Cardiac septum (tissue), 1 donor: Measurements from ENCODE around the gene C10orf71. TPM values are rescaled to one million over a fixed set of nuclear protein-coding genes. Genes with fewer than 3 reads are reported as not detected.

ENCODE experiments used
- DNase-seq: peaks from one replicate; pipeline ENCODE4 v3.0.0-alpha.2; 2020; ENCODE audit warnings: low spot score
- intact Hi-C: fragments of 100-400 bp; cut with DNase I; formaldehyde crosslinking; loops from one replicate; pipeline ENCODE4 v1.14.0; 2022
- long read RNA-seq: library from polyadenylated mRNA; unstranded; transcript quantifications from one replicate; pipeline ENCODE4 v2.0.0, GENCODE V29; 2021
- total RNA-seq: library from RNA; stranded (reverse); fragmentation: NEBNext Ultra II Directional; extraction: Animal tissue kit (Norgen Biotek cat#: 25700); gene quantifications from one replicate; pipeline ENCODE4 v1.2.1, GENCODE V29; 2021
- donor health status: DM: no; HTN: no; CAD: no.

Gene C10orf71, protein sequence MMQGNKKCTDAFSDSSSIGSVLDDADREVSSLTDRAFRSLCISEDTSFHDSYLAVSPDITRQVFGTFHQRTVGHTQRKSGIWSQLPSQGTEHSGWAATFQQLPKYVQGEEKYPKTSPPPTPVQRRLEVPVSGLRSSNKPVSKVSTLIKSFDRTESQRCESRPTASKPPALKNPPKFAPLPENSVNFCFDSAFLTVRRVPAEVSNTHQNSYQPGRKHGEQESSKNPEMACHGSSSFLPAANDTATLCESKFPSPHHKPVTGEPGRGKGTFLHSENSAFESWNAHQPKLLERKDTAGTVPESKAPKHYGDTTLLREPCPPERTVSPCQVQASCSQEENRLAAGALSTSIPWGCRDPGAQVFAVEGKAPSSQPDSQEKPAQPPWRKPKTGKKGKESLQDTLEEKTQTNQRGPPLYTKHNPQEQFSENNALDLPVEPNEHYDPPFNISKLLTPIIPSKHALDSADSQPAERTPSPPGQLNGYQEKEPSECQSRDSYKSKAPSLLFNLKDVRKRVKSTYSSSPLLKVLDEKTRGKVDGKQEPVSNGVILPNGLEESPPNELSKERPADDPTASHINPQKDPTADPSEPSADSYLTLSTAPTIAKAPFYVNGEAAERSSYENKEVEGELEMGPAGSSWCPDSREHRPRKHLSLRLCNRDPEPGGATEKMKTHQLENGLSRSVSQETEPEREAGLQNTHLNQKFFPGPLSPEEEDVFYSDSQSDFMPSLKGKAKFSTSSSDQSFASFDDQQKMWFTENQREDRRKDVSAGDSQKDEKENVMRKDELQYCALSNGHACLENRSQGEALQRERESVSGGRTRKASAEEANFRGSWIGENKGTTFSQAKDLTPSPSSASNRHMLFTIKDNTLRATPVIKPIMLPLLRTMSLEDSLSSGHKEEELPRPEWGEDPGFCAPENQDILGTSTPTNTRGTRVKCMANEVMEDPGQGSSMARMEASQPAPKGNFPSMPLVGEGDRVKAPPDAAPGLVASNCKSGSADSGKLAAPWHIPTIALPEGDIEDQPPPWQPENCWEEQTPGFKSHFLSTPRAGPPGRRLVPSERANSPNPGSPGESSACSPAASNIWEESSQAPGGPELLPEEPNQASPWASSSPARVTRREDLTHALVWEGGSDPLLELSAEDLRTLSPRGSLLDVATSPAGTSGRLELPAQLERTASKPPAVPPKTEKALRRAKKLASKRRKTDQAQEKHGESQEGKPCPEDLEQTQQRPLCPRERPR (N-terminal part only)
- 163 TPM for total RNA-seq
- long read RNA-seq, full-length matches to known transcripts: 8 of 79 reads
- long read RNA-seq, partial matches to known transcripts: 4 of 79 reads
- long read RNA-seq, other reads (novel, unspliced or antisense): 67 of 79 reads

DNA sequence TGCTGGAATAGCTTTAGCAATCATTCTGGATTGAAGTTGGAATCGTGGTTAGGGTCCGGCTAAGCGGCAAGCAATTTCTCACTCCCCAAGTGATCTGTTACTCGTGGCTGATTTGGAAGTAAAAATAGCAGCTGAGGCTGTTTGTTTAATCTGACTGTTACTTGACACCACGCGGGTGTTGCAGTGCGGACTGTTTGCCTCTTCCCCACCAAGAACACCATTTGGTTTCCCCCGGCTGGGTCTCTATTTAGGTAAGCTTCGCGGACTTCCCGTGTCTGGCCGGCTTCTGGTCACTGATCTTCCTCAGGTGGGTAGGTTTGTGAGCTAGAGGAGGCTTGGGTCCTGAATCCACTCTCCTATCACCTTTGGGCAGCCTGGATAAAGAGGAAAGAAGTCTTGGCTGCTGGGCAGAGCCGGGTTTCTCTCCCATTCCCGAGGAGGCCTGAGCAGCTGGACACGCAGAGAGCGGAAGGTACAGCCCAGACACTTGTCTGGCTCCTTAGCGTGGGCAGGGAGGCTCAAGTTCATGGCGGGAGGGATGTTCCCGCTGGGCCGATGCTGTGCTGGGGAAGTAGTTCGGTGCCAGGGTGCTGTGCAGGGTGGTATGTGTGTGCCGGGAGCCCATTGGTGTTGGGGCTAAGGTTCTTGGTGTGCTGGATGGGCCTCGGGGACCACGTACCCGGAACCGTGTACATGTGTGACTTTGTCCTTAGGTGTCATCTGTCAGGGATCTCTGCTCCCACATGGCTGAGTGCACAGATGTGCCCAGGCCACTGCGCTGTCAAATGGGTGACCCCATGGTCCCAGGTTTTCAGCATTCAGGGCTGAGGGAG, at the start of gene C10orf71:
TSS of gene C10orf71 (plus strand) at position 188 of the 833 bp plus-strand sequence. CDS start 23,376 bp downstream, outside the sequence.
- intact Hi-C loops: loop anchor here (1.0 to 5.0 kb wide), 3 partner anchors 16 to 72 kb away; no protein-coding TSS in a partner anchor
- DNase-seq: peak; percentile 73

DNA sequence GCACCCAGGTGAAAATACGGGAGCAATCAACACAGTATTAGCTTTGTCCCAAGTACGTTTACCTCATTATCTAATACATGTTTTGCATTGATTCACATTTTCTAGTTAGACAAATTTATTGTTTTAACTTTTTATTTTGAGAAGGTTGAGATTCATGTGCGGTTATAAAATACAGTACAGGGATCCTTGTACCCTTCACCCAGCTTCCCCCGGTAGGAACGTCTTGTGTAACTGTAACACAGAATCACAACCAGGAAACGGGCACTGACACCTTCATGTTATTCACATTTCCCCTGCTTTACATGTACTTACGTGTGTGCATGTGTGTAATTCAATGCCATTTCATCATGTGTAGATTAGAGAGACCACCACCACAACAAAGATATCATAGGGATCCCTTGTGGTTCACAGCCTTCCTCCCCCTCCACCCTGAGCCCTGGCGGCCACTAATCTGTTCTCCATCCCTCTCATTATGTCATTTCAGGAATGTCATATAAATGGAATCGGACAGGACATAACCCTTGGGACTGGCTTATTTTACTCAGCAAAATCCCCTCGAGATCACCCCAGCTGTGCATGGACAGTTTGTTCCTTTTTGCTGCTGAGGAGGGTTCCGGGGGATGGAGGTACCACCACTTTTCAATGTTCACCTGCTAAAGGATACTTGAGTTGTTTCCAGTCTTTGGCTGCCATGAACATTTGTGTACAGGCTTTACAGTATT, 46.5 kb upstream of the C10orf71 start:
- intact Hi-C loops: no loop called here
- DNase-seq: no peak

DNA sequence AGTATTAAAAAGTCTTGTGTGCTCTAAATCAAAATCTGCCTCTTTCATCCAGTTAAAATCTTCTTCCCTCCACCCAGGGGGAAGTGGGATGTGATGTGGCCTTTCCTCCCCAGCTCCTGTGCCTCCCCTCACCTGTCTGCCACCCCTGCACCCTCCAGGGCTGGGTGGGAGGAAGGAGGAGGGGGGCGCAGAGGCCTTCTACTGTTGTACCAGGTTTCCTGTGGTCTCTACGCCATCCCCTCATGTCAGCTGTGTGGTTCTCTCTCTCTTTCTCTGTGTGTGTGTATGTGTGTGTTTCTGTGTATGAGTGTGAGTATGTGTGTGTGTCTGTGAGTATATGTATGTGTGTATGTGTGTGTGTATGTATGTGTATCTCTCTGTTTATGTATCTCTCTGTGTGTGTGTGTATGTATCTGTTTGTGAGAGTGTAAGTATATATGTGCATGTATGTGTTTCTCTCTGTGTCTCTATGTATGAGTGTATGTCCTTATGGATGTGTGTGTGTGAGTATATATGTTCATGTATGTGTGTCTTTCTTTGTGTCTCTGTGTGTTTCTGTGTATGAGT, 45.5 kb upstream of the C10orf71 start:
- DNase-seq: no peak
- intact Hi-C loops: no loop called here

DNA sequence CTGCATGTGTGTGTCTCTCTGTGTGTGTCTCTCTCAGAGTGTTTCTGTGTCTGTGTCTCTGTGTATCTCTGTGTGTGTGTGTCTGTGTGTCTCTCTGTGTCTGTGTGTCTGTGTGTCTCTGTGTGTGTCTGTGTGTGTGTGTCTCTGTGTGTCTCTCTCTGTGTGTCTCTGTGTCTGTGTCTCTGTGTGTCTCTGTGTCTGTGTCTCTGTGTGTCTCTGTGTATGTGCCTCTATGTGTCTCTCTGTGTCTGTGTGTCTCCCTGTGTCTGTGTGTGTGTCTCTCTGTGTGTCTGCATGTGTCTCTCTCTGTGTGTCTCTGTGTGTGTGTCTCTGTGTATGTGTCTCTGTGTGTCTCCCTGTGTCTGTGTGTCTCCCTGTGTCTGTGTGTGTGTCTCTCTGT, 44.8 kb upstream of the C10orf71 start:
- intact Hi-C loops: no loop called here

DNA sequence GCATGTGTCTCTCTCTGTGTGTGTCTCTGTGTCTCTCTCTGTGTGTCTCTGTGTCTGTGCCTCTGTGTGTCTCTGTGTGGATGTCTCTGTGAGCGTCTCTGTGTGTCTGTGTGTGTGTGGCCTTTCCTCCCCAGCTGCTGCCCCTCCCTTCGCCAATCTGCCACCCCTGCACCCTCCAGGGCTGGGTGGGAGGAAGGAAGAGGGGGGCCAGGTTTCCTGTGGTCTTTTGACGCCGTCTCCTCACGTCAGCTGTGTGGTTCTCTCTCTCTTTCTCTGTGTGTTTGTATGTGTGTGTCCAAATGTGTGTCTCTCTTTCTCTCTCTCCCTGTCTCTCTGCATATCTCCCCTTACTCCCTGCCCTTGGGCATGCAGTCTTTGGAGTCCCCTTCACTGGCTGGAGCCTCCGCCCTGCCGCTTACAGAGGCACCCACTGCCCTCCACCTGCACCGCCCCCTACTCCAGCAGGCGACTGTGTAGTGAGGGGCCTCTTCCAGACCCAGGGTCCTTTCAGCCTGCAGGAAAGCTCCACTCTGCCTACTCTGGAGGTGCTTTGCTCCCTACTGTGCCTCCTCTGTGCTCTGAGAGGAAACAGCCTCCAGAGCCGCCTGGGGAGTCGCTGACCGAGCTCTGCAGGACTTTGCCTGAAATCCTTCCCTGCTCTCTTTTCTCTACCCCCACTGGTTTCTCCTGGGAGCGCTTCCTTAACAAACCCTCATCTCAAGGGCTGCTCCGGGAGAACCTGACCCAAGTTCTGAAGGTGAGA, 44.2 kb upstream of the C10orf71 start:
- no peak for DNase-seq
- intact Hi-C loops: no loop called here

More for the DNA sequence above, 44.8 kb upstream of the C10orf71 start:
- DNase-seq: no peak

DNA sequence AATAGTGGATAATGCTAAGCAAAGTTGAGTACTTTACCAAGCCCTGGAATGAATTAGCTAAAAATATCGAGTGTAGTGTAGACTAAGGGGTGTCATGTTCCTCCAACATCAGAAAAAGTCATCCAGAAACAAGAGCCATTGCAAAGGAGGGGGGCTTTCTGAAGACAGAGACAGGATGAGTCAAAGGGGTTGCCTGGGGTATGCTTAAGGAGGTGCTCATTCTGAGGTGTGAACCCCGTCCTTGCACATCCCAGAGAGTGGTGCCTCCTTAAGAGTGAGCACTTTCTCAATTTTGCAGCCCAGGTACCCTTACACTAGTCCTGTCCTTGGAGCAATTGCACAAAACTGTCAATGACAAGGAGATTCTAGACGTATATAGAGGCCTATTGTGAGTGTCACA, 43.1 kb upstream of the C10orf71 start:
- intact Hi-C loops: no loop called here
- DNase-seq: no peak

DNA sequence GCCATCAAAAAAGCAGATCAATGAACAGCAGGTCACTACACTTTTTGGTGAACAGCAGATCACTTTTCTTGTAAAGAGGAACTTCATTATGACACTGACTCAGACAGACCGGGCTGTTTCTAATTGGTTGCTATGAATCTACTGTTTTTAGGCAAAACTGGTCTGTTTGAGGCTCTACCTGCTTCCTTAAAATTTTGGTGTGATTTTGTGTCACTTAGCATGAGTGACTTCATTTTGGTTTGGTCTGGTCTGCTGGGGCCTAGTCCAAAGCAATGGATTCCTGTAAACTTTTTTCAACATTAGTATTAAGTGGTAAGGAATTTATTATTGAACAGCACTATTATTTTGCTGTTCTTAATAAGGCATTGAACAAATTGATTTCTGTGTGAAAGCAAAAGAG, 41.8 kb upstream of the C10orf71 start:
- DNase-seq: no peak
- intact Hi-C loops: no loop called here

DNA sequence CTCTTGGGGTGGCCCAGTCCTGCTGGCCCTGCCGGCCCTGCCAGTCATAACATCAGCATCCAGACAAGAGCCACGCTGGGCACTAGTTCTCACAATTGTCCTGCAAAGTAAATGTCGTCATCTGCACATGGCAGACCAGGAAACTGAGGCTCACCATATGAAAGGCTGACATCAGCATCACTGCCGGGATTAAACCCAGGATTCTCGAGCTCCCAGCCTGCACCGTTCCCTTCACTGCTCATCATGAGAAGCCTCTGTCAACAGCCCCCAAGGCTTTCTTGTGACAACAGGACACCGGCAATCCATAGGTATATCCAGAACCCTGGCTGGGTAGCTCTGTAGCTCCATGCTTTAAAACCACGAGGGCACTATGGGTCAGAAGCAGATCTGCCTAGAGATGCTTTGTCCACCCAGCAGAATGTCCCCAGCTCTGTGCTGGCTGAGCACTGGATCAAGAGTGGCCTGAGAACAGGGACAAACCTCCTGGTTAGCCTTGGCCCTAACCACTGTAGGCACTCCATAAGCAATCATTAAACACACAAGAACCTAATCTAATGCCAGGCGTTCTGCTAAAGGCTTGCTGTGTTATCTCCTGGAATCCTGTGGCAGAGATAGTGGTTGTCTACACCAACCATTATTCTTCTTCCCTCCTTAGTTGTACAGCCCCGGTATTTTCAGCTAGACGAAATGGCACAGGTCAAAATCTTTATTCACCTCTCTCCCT, 41.2 kb upstream of the C10orf71 start:
- intact Hi-C loops: no loop called here
- no peak for DNase-seq

DNA sequence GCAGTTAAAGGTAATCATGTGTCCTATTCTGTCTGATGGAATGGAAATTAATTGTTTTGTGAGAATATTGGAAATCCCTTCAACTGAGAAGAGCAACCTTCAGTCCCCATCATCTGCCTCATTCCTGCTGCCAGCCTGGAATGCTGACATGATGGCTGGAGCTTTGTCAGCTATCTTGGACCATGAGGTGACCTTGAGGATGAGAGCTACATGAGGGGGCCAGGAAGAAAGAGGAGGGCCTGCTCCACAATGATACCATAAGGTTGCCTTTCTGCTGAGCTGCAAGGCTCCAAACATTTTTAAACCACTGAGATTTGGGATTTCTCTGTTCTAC, 40.7 kb upstream of the C10orf71 start:
- intact Hi-C loops: no loop called here
- DNase-seq: no peak

DNA sequence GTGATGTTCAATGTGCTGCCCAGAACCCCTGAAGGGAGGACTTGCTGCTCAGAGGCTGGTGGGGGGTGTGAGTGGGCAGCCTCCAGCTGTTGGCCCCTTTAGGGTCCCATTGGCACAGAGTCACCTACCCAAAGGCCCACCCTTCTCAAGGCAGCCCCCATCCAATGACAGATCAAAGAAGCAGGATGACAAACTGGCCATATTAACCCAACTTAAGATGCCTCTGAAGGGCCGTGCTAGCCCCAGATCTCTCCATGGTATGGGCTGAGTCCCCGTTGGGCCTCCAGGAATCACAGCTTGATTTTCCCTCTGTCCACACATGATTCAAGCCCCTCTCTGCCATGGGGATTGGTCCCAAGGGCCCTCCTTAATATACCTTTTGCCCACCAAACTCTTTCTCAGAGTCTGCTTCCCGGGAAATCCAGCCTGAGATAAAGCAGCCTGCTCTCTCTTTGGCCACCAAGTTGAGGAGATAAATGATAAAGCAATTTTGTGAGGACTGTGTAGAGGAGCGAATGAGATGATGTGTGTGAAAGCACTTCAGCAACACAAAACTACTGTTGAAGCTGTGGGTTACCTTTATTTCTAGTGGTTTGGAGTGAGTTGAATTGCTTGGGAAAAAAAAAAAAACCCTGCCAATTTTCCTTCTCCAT, 38.2 kb upstream of the C10orf71 start:
- DNase-seq: no peak
- intact Hi-C loops: no loop called here

DNA sequence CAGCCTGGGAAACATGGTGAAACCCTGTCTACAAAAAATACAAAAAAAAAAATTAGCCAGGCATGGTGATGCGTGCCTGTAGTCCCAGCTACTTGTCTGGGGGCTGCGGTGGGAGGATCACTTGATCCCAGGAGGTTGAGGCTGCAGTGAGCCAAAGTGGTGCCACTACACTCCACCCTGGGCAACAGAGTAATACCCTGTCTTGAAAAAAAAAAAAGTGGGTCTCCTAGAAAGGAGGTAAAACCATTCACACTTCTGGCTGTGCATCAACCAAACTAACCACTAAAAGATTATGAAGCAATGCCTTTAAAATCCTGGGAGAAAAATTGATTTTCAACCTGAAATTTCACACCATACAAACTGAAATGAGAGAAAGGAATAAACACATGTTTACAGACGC, 35.4 kb upstream of the C10orf71 start:
- intact Hi-C loops: no loop called here
- no peak for DNase-seq

DNA sequence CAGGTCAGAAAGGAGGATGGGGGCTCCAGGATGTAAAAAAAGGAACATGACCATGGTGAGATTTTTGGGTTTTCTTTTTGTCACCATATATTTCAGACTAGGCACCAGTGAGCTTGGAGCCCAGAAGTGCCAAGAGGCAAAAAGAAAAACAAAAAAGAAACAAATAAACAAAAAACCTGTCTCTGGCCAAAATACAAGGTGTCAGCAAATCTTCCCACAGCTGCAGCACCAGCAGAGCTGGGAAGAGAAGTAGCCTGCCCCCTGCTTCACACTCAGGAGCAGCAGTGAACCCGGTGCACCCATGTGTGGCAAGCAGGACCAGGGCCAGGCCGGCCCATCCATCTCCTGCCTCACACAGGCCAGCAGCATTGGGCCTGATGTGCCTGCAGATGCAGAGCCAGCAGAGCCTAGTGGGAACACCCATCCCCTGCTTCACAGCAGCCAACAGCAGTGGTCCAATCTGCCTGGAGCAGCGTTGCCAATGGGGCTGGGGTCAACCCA, 34.7 kb upstream of the C10orf71 start:
- intact Hi-C loops: no loop called here
- DNase-seq: peak; percentile 43

DNA sequence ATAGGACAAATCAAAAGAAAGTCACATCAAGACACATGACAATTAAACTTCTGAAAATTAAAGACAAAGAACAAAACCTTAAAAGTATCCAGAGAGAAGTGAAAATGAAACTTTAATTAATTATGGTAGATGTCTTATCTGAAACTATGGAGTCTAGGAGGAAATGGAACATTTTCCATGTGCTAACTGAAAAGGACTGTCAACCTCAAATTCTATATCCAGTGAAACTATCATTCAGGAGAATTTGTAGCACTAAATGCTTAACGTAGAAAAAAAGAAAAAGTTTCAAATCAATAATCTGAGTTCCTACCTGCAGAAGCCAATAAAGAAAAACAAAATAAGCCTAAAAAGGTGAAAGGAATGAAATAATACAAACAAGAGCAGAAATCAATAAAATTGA, 33.1 kb upstream of the C10orf71 start:
- intact Hi-C loops: no loop called here
- DNase-seq: no peak

DNA sequence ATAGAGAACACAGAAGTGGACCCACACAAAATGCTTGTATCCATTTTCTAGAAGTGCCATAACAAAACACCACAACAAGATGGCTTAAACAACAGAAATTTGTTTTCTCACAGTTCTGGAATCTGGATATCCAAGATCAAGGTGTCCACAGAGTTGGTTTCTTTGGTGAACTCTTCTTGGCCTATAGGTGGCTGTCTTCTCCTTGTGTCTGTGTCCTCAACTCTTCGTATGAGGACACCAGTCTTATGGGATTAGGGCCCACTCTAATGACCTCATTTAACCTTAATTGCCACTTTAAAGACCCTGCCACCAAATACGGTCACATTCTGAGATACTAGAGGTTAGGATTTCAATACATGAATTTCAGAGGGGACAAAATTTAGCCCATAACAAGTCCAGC, 30.8 kb upstream of the C10orf71 start:
- DNase-seq: no peak
- intact Hi-C loops: no loop called here

DNA sequence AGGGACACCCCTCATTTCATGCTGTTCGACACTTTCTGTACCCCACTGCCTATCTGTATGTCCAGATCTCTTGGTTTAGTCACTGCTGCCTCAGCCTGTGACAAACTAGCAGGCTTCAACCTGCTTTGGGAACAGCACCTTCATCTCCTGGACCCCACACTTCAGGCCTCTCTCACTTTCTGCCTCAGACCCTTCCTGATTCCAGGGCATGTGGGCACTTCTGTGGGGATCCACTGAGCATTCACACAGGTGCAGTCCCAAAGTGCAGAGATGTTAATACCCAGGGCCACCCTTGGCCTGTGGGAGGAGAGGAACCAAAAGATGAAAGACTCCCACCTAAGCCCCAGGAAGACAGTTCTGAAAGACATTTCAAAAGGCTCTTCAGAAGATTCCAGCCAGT, 29.4 kb upstream of the C10orf71 start:
- intact Hi-C loops: no loop called here
- peak; percentile 50 for DNase-seq

DNA sequence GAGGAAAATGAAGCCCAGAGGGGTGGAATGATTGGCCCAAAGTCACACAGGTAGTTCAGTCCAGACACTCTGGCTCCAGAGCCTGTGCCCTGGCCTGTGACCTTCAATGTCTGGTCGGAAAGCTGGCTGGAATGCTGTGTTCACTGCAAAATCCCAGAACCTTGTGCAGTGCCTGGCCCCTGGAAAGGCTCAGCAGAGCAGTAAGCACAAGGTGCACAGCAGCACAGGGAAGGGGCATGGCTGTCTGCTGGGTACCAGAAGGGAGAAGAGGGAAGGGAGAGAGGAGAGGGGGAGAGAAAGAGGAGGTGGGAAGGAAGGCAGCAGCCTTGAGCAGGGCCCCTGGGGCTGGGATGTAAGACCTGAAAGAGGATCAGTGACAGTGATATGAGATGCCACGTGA, 28.4 kb upstream of the C10orf71 start:
- DNase-seq: no peak
- intact Hi-C loops: no loop called here
